HEK293T (cell line): Measurements from ENCODE around the gene IL17B.

ENCODE experiments used
- CTCF ChIA-PET: fragments of 350-600 bp; formaldehyde crosslinking; extraction: SDS; loops from one replicate; lab custom pipeline; 2021; ENCODE audit warnings: antibody characterized with exemption, inconsistent platforms; lab: Yijun Ruan, JAX
- POLR2A ChIA-PET: fragments of 350-600 bp; formaldehyde crosslinking; extraction: SDS; loops from one replicate; lab custom pipeline; 2020; ENCODE audit warnings: antibody characterized with exemption, inconsistent platforms; lab: Yijun Ruan, JAX
- DNase-seq: peaks from one replicate; pipeline ENCODE4 v3.0.0; 2012; ENCODE audit warnings: mixed read lengths; ENCODE audit errors: extremely low spot score
- ARNT ChIP-seq: fragments of 450-650 bp; IDR thresholded peaks from 2 replicates; pipeline ENCODE4 v1.6.1; 2017; ENCODE audit warnings: mild to moderate bottlenecking
- BHLHE40 ChIP-seq: fragments of 450-650 bp; IDR thresholded peaks from 2 replicates; pipeline ENCODE4 v1.6.1; 2016; ENCODE audit warnings: mild to moderate bottlenecking, moderate library complexity, borderline replicate concordance
- CTBP1 ChIP-seq: fragments of 450-650 bp; IDR thresholded peaks from 2 replicates; pipeline ENCODE4 v1.6.1; 2016; ENCODE audit warnings: borderline replicate concordance
- ELF4 ChIP-seq: fragments of 450-650 bp; IDR thresholded peaks from 2 replicates; pipeline ENCODE4 v1.6.1; 2017; ENCODE audit warnings: antibody characterized with exemption
- FOXA1 ChIP-seq: fragments of 450-650 bp; IDR thresholded peaks from 2 replicates; pipeline ENCODE4 v1.6.1; 2016; ENCODE audit warnings: mild to moderate bottlenecking
- FOXK2 ChIP-seq: fragments of 450-650 bp; IDR thresholded peaks from 2 replicates; pipeline ENCODE4 v1.6.1; 2016; ENCODE audit warnings: mild to moderate bottlenecking
- FOXM1 ChIP-seq: fragments of 450-650 bp; IDR thresholded peaks from 2 replicates; pipeline ENCODE4 v1.6.1; 2017; ENCODE audit warnings: mild to moderate bottlenecking, borderline replicate concordance
- HDGF ChIP-seq: fragments of 450-650 bp; IDR thresholded peaks from 2 replicates; pipeline ENCODE4 v1.6.1; 2017; ENCODE audit warnings: antibody characterized with exemption, borderline replicate concordance
- L3MBTL2 ChIP-seq: fragments of 450-650 bp; conservative IDR thresholded peaks from 2 replicates; pipeline ENCODE4 v1.6.1; 2016; ENCODE audit warnings: mild to moderate bottlenecking
- LEF1 ChIP-seq: fragments of 450-650 bp; IDR thresholded peaks from 2 replicates; pipeline ENCODE4 v1.6.1; 2017; ENCODE audit warnings: mild to moderate bottlenecking, borderline replicate concordance
- NFRKB ChIP-seq: fragments of 450-650 bp; IDR thresholded peaks from 2 replicates; pipeline ENCODE4 v1.6.1; 2016; ENCODE audit warnings: mild to moderate bottlenecking, moderate library complexity
- SP1 ChIP-seq: fragments of 450-650 bp; IDR thresholded peaks from 2 replicates; pipeline ENCODE4 v1.6.1; 2017
- SUZ12 ChIP-seq: fragments of 450-650 bp; IDR thresholded peaks from 2 replicates; pipeline ENCODE4 v1.6.1; 2016; ENCODE audit warnings: mild to moderate bottlenecking
- TARDBP ChIP-seq: fragments of 450-650 bp; IDR thresholded peaks from 2 replicates; pipeline ENCODE4 v1.6.1; 2016
- ZNF384 ChIP-seq: fragments of 450-650 bp; IDR thresholded peaks from 2 replicates; pipeline ENCODE4 v1.6.1; 2016
- TF ChIP-seq, protein P1 (sequence below): fragments of 450-650 bp; IDR thresholded peaks from 2 replicates; pipeline ENCODE4 v1.6.1; 2016

The IL17B gene, protein sequence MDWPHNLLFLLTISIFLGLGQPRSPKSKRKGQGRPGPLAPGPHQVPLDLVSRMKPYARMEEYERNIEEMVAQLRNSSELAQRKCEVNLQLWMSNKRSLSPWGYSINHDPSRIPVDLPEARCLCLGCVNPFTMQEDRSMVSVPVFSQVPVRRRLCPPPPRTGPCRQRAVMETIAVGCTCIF

DNA sequence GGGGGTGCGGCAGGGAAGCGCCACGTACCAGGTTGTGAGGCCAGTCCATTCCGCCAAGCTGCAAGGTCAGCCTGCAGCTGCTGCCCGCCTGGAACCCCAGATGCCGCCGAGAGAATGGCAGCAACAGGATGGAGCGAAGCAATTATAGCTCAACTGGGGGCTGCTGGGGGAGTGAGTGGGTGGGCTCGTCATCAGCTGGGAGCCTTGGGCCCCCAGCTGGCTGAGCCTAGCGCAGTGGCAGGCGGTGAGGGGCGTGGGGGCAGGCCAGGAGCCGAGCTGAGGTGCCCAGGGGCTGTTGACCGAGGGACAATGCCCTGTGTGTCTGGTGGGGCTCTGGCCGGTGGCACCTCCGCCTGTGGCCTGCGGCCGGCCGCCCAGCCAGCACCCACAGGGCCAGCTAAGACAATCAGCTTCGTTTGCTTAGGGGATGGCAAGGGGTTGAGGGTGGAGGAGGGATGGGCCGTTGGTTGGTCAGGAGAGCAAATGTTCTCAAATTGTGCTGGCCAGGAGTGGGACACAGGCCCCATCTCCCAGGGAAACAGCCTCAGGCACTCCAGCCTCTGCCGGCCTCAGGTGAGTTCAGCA is at the start of gene IL17B:
IL17B (minus strand) TSS at position 116 of the 585 bp plus-strand sequence; CDS start at position 49, 67 bp downstream.
- ChIA-PET POLR2A (interaction anchor here (1.7 kb wide), 1 partner anchor 34 kb away, joined by 5 read pairs; the partner anchor contains the start of gene GRPEL2), CTCF (interaction anchor here (0.5 to 1.6 kb wide), 3 partner anchors 8 to 186 kb away, joined by 3 to 6 read pairs (median 3); no protein-coding TSS in a partner anchor)
- TF ChIP-seq ZNF384 (no peak), FOXA1 (no peak), ELF4 (no peak), BHLHE40 (no peak), CTBP1 (no peak), SUZ12 (no peak), HDGF (no peak), ARNT (no peak), FOXM1 (no peak), LEF1 (no peak), L3MBTL2 (no peak), TARDBP (no peak), FOXK2 (no peak), NFRKB (no peak)
- TF ChIP-seq, protein P1, sequence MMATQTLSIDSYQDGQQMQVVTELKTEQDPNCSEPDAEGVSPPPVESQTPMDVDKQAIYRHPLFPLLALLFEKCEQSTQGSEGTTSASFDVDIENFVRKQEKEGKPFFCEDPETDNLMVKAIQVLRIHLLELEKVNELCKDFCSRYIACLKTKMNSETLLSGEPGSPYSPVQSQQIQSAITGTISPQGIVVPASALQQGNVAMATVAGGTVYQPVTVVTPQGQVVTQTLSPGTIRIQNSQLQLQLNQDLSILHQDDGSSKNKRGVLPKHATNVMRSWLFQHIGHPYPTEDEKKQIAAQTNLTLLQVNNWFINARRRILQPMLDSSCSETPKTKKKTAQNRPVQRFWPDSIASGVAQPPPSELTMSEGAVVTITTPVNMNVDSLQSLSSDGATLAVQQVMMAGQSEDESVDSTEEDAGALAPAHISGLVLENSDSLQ, result no peak
- DNase-seq, result no peak

DNA sequence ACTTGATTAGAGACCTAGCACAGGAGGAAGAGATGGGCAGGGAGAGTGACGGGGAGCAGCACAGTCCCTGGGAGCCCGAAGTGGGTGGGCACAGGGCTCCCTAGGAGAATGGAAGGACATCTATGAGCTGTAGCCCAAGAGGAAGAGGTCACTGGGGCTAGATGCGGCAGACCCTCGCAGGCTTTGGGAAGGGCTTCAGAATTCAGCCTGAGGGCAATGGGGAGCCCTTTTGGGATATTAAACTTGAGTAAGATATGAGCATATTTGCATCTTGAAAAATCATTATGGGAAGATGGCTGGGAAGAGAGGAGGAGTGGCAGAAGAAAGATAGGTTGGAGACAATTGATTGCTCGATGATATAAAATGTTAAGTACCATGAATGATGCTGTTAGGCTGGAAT is 48.9 kb upstream of the IL17B start:
- no peak for TF ChIP-seq SUZ12
- TF ChIP-seq HDGF, result no peak
- TF ChIP-seq LEF1, result no peak
- TF ChIP-seq L3MBTL2, result no peak
- no peak for TF ChIP-seq FOXA1
- no peak for TF ChIP-seq FOXM1
- TF ChIP-seq ARNT, result no peak
- no peak for TF ChIP-seq ELF4
- ChIA-PET POLR2A (no interaction called here), CTCF (interaction anchor here (1.1 to 3.0 kb wide), 2 partner anchors 21 to 46 kb away, joined by 3 to 20 read pairs; no protein-coding TSS in a partner anchor)
- DNase-seq, result no peak

DNA sequence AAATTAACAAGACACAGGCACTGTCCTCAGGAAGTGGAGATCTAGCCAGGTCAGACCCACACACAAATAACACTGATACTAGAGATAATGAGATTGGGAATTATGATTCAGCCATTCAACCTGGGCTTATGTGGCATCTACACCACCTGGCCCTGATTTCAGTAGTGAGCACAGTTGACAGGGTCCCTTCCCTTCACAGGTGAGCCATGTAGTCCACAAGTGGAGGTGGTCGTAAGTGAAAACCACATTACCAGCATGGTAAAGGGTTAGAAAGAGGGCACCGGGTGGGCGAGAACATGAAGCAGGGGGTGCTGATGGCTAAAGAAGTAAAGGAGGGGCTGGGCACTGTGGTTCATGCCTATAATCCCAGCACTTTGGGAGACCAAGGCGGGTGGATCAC is 48.3 kb upstream of the IL17B start:
- ChIA-PET POLR2A (no interaction called here), CTCF (no interaction called here)
- TF ChIP-seq FOXK2, result no peak
- TF ChIP-seq HDGF, result no peak
- TF ChIP-seq BHLHE40, result no peak
- no peak for TF ChIP-seq FOXA1
- TF ChIP-seq TARDBP, result no peak
- TF ChIP-seq ZNF384, result no peak
- TF ChIP-seq SUZ12, result no peak
- no peak for TF ChIP-seq ARNT
- DNase-seq, result no peak

DNA sequence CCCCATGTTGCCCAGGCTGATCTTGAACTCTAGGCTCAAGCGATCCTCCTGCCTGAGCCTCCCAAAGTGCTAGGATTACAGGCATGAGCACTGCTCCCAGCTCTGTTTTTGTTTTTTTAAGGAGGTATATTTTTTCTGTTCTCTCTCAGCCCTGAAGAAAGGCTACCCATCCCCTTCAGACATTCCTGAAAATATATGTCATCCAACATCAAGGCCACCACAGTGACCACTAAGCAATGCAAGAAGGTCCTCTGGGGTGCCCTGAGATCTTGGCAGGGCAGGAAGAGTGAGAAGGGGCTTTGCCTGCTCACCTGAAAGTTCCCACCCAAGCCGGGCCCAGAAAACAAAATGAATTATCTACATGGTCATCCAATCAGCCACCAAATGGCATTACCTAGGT is 47.8 kb upstream of the IL17B start:
- TF ChIP-seq LEF1, result no peak
- TF ChIP-seq TARDBP, result no peak
- no peak for TF ChIP-seq BHLHE40
- no peak for TF ChIP-seq SP1
- TF ChIP-seq CTBP1, result no peak
- no peak for TF ChIP-seq NFRKB
- no peak for TF ChIP-seq L3MBTL2
- TF ChIP-seq ELF4, result no peak
- TF ChIP-seq FOXK2, result no peak
- no peak for TF ChIP-seq HDGF
- no peak for TF ChIP-seq ZNF384
- no peak for TF ChIP-seq ARNT
- no peak for TF ChIP-seq FOXM1
- no peak for DNase-seq
- ChIA-PET POLR2A (no interaction called here), CTCF (interaction anchor here (1.2 kb wide), 1 partner anchor 45 kb away, joined by 4 read pairs; no protein-coding TSS in a partner anchor)

DNA sequence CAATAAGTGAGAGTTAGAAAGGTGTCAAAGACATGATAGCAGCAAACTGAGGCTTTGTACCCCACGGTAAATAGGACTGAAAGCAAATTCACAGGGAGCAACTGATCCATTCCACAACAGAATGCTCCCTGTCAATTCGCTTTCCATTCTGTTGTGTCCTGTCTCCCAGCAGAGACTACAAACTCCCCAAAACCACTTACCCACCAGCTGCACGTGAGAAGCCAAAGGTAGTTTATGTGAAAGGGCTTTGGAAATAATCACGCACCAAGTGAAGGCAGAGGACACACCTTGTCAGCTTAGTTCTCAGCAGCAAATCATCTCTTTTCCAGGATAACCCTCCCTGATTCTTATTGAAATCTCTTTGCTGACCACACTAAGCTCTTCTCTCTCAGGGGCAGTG is 46.6 kb upstream of the IL17B start:
- POLR2A ChIA-PET, result no interaction called here
- no peak for DNase-seq
- TF ChIP-seq ELF4 (no peak), FOXK2 (no peak), CTBP1 (no peak), NFRKB (no peak), TARDBP (no peak)
- CTCF ChIA-PET, result interaction anchor here (0.7 to 1.2 kb wide), 2 partner anchors 8 to 44 kb away, joined by 4 read pairs; no protein-coding TSS in a partner anchor

DNA sequence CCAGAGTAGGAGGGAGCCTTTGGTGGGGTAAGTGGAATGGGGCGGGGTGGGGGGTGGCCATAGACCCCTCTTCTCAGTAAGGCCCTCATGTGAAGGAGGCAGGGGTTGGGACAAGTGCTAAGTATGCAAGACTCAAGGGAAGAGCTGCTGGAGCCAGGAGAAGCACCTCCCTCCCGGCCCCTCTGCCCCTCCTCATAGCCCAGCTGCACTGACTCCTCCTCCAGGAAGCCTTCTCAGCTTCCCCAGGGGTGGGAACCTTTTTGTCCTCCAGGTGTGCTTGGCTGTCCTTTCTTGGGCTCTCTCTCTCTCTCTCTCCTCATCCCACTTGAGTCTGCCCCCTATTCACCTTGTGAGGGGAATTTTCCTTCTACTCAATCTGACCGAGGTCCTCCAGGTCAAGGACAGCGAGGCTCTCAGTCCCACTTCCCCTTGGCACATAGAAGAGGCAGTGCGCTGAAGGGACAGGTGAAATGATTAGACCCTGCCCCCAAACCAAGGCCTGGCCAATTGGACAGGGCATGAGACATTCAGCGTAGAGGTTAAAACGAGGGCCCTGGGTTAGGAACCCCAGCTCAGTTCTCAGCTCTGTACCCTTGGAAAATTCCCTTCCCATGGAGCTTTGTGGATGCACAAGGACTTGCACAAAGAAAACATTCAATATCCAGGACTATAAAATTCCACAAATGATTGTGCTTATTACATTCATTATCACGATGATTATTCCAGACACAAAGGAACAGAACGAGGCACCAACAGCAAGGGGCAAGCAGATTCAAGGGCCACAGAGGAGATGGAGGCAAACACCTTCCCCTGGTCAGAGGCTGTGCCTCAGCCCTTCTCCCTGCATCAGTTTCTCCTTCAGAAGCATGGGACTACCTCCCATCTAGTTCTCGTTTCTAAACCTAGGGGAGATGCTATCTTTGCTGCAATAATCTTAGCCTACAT is 45.6 kb upstream of the IL17B start:
- CTCF ChIA-PET, result interaction anchor here (0.5 to 2.6 kb wide), 5 partner anchors 8 to 52 kb away, joined by 3 to 14 read pairs (median 5); no protein-coding TSS in a partner anchor
- no peak for TF ChIP-seq FOXM1
- no peak for TF ChIP-seq ZNF384
- no peak for TF ChIP-seq SUZ12
- TF ChIP-seq SP1, result no peak
- no peak for TF ChIP-seq HDGF
- TF ChIP-seq TARDBP, result no peak
- TF ChIP-seq ARNT, result no peak
- no peak for TF ChIP-seq LEF1
- TF ChIP-seq FOXK2, result no peak
- TF ChIP-seq, protein P1, result no peak
- no peak for TF ChIP-seq L3MBTL2
- no peak for TF ChIP-seq FOXA1
- no peak for TF ChIP-seq BHLHE40
- no peak for TF ChIP-seq CTBP1
- no peak for TF ChIP-seq ELF4
- no peak for TF ChIP-seq NFRKB
- POLR2A ChIA-PET, result interaction anchor here (1.6 kb wide), 1 partner anchor 79 kb away, joined by 4 read pairs; the partner anchor contains the start of gene GRPEL2
- no peak for DNase-seq
